PC-9 (cell line): ENCODE results near the gene TADA3.

Source experiments
- EZH2 ChIP-seq: fragments of 200-600 bp; sonication (generic); IDR thresholded peaks from 2 replicates; pipeline ENCODE4 v1.8.0; 2017; ENCODE audit warnings: antibody characterized with exemption, low read depth
- TF ChIP-seq, protein P1 (sequence below): fragments of 200-600 bp; sonication (generic); conservative IDR thresholded peaks from 2 replicates; pipeline ENCODE4 v1.6.1; 2017; ENCODE audit warnings: mixed run types, antibody characterized with exemption, mild to moderate bottlenecking, moderate library complexity

DNA sequence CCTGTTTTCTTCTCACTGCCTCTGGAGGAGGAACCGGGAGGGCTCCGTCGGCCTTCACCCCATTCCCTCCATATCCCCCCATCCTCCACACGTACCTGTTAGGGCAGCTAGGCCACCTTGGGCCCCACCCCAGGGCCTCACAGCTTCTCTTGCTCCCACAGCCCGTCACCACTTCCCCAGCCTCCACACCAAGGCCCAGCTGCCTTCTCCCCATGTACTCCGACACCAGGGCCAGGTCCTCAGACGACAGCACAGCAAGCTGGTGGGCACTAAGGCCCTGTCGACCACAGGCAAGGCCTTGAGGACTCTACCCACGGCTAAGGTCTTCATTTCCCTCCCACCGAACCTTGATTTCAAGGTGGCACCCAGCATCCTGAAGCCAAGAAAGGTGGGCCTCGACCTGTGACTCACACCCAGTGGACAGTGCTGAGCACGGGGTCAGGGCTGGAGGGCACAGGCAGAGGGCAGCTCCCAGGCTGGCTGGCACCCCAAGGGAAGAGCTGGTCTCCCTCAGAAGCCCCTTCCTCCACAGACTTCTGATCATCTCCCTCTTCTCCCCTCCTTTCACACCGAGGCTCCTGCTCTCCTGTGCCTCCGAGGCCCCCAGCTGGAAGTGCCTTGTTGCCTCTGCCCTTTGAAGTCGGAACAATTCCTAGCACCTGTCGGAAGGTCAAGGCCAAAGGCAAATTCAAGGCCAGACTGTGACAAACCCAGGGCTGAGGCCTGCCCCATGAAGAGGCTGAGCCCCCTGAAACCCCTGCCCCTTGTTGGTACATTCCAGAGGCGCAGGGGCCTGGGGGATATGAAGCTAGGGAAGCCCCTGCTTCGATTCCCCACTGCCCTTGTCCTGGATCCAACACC, 42.5 kb upstream of the TADA3 start:
- TF ChIP-seq, protein P1, sequence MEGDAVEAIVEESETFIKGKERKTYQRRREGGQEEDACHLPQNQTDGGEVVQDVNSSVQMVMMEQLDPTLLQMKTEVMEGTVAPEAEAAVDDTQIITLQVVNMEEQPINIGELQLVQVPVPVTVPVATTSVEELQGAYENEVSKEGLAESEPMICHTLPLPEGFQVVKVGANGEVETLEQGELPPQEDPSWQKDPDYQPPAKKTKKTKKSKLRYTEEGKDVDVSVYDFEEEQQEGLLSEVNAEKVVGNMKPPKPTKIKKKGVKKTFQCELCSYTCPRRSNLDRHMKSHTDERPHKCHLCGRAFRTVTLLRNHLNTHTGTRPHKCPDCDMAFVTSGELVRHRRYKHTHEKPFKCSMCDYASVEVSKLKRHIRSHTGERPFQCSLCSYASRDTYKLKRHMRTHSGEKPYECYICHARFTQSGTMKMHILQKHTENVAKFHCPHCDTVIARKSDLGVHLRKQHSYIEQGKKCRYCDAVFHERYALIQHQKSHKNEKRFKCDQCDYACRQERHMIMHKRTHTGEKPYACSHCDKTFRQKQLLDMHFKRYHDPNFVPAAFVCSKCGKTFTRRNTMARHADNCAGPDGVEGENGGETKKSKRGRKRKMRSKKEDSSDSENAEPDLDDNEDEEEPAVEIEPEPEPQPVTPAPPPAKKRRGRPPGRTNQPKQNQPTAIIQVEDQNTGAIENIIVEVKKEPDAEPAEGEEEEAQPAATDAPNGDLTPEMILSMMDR: no peak
- TF ChIP-seq EZH2: no peak
